Measurements from ENCODE around the gene EHMT1. TPM values are rescaled to one million over a fixed set of nuclear protein-coding genes. Genes with fewer than 3 reads are reported as not detected.

The EHMT1 gene
- total and polyA plus RNA-seq, 2 of the 8 experiments (the other 6 are each of a cell fraction or from before 2014, with no cell fraction given) = 95.7 to 163 TPM

- no peak overlapping the region for H2BK15ac ChIP-seq (ENCODE audit: low read length)
- no peak for FAIRE-seq
Measured at GRCh38 chr9:137710704-137711103, 91.9 kb downstream of the EHMT1 start.

More at GRCh38 chr9:137710704-137711103, 91.9 kb downstream of the EHMT1 start:
- 90% methylated on average over 12 of the region's 12 CpGs; no CpG with 5 or more reads in 1 of the 2 experiments for WGBS, 2 experiments (ENCODE audit: extremely low coverage in 1 of 2, insufficient coverage in 1 of 2, insufficient read length in 1 of 2, insufficient replicate concordance in 2 of 2, low coverage in 1 of 2, low lambda C conversion rate in 2 of 2, missing lambda C conversion rate in 1 of 2)
- Histone ChIP-seq H2BK12ac (ENCODE audit: low read depth, low read length) (no peak overlapping the region), H3K27ac (ENCODE audit: low read depth, low read length) (no peak overlapping the region), H3K4me1 (replicated peaks in 1 of 4; ENCODE audit: control insufficient read depth in 3 of 4, insufficient read depth in 4 of 4, low read length in 3 of 4) (peaks cover 0 to 16% (median 3%) of the 10 kb centered on the region in 4 experiments; a peak in 5 of 7 replicates), H3K79me1 (ENCODE audit: low read depth, low read length) (peaks cover 21% of the 10 kb centered on the region), H3K4ac (replicated peaks; ENCODE audit: insufficient read length, low read depth, low read length) (no peak overlapping the region), H2AK5ac (ENCODE audit: low read depth, low read length) (no peak overlapping the region), H3K4me2 (ENCODE audit: insufficient read depth in 1 of 2, low read depth in 2 of 2, low read length in 2 of 2) (no peak overlapping the region), H3K56ac (replicated peaks; ENCODE audit: insufficient read length, low read depth, low read length) (no peak overlapping the region), H3K79me2 (ENCODE audit: control insufficient read depth in 1 of 2, insufficient read depth in 2 of 2, low read length in 2 of 2) (peaks cover 4 to 86% of the 10 kb centered on the region in 2 experiments), H2AFZ (ENCODE audit: low read length) (no peak overlapping the region), H3K4me3 (ENCODE audit: extremely low read depth in 1 of 4, insufficient read depth in 2 of 4, low read depth in 3 of 4, low read length in 4 of 4) (no peak overlapping the region), H3K9me3 (ENCODE audit: insufficient read depth in 2 of 2, low read depth in 1 of 2, low read length in 1 of 2) (no peaks in the 10 kb centered on the region), H4K91ac (replicated peaks; ENCODE audit: insufficient read length, low read length) (no peak overlapping the region), H3K23me2 (ENCODE audit: low read depth, low read length) (no peaks in the 10 kb centered on the region), H3K9ac (replicated peaks in 1 of 4; ENCODE audit: extremely low read depth in 1 of 4, low read depth in 3 of 4, low read length in 3 of 4) (no peak overlapping the region), H3K18ac (ENCODE audit: extremely low read depth, low read length) (no peak overlapping the region), H2BK120ac (replicated peaks; ENCODE audit: low read depth, low read length) (no peak overlapping the region), H4K20me1 (replicated peaks in 1 of 2; ENCODE audit: control insufficient read depth in 1 of 2, insufficient read depth in 2 of 2, low read length in 2 of 2) (peaks cover 16 to 22% of the 10 kb centered on the region in 2 experiments), H2BK20ac (ENCODE audit: low read length) (no peak overlapping the region), H3K36me3 (ENCODE audit: control insufficient read depth in 2 of 4, insufficient read depth in 4 of 4, low read length in 3 of 4) (peaks cover 0 to 9% (median 4%) of the 10 kb centered on the region in 4 experiments; a peak in 5 of 8 replicates), H3K14ac (ENCODE audit: insufficient read length) (no peak overlapping the region), H2BK5ac (ENCODE audit: low read depth, low read length) (no peak overlapping the region), H3K23ac (ENCODE audit: insufficient read length) (no peak overlapping the region), H4K8ac (ENCODE audit: extremely low read depth, insufficient read depth, low read length) (no peak overlapping the region), H4K5ac (ENCODE audit: insufficient read length, low read depth, low read length) (no peak overlapping the region), H3K27me3 (replicated peaks in 1 of 4; ENCODE audit: control insufficient read depth in 3 of 4, extremely low read depth in 1 of 4, insufficient read depth in 3 of 4, low read length in 3 of 4) (no peaks in the 10 kb centered on the region)
- DNase-seq (ENCODE audit: low read depth in 1 of 2, low spot score in 2 of 2) = no peak
- POLR2A ChIA-PET (ENCODE audit: partially characterized antibody) = interaction anchor here (1.2 to 1.4 kb wide), 2 partner anchors 92 to 159 kb away, joined by 3 to 4 read pairs; partner anchors contain the start of genes EHMT1 and MRPL41
- TF ChIP-seq RXRA (IDR thresholded peaks at IDR 0.05; ENCODE audit: insufficient read depth, low read depth, low read length) (no peak), MAX (IDR thresholded peaks at IDR 0.05) (no peak)
- CTCF ChIA-PET (ENCODE audit: partially characterized antibody) = interaction anchor here (0.8 to 6.3 kb wide), 11 partner anchors 10 to 129 kb away, joined by 3 to 36 read pairs (median 4); no protein-coding TSS in a partner anchor

Data from H1 (cell line).